ENCODE measurements around the gene PAPOLB. TPM values are rescaled to one million over a fixed set of nuclear protein-coding genes. Genes with fewer than 3 reads are reported as not detected.

Gene PAPOLB
- total RNA-seq, 1 experiment from 2014 or later, result 0.13 TPM

- Histone ChIP-seq H3K27me3 (ENCODE audit: insufficient read depth, low read length) (no peaks in the 10 kb centered on the region), H4K8ac (replicated peaks; ENCODE audit: insufficient read length, low read depth, low read length) (no peak overlapping the region), H3K4me2 (ENCODE audit: insufficient read depth, insufficient read length, low read length) (no peak overlapping the region), H2BK120ac (ENCODE audit: low read depth, low read length, poor library complexity, severe bottlenecking) (no peak overlapping the region), H3K18ac (ENCODE audit: insufficient read length, low read depth, low read length) (no peak overlapping the region), H3K9ac (ENCODE audit: extremely low read depth, insufficient read length, low read length) (no peak overlapping the region), H4K20me1 (ENCODE audit: control insufficient read depth, insufficient read depth, insufficient read length) (no peaks in the 10 kb centered on the region), H2BK15ac (ENCODE audit: low read depth, low read length) (no peak overlapping the region), H2AFZ (ENCODE audit: low read length) (no peak overlapping the region), H3K27ac (ENCODE audit: insufficient read length, low read depth, low read length) (no peak overlapping the region), H3K79me2 (ENCODE audit: insufficient read depth, low read length) (no peaks in the 10 kb centered on the region), H3K56ac (ENCODE audit: insufficient read length, low read depth, low read length) (no peak overlapping the region), H2BK12ac (ENCODE audit: insufficient read length, low read depth, low read length) (no peak overlapping the region), H2BK5ac (ENCODE audit: insufficient read length, low read length) (no peak overlapping the region), H3K4me1 (ENCODE audit: insufficient read depth, low read length) (no peaks in the 10 kb centered on the region), H3K23me2 (ENCODE audit: insufficient read length, low read depth, low read length, poor library complexity, severe bottlenecking) (no peaks in the 10 kb centered on the region), H2AK5ac (ENCODE audit: insufficient read length, low read length) (no peak overlapping the region), H4K91ac (ENCODE audit: insufficient read length, low read depth, low read length) (no peak overlapping the region), H4K5ac (ENCODE audit: insufficient read length, low read depth, low read length) (no peak overlapping the region), H2BK20ac (ENCODE audit: low read depth, low read length, poor library complexity, severe bottlenecking) (no peak overlapping the region), H3K79me1 (ENCODE audit: insufficient read depth, low read depth, low read length, poor library complexity, severe bottlenecking) (no peaks in the 10 kb centered on the region), H3K23ac (ENCODE audit: insufficient read length, low read depth, low read length) (no peak overlapping the region), H3K4ac (ENCODE audit: low read depth, low read length) (no peak overlapping the region), H3T11ph (ENCODE audit: low read length) (no peak overlapping the region), H3K14ac (ENCODE audit: insufficient read depth, low read length) (no peak overlapping the region), H3K9me3 (ENCODE audit: control insufficient read depth, low read depth, low read length) (no peaks in the 10 kb centered on the region)
- Mint-ChIP-seq H3K4me1 (no peaks in the 10 kb centered on the region), H3K27me3 (ENCODE audit: low read depth) (peaks cover 31% of the 10 kb centered on the region), H3K27ac (no peak overlapping the region), H3K9me3 (peaks cover 5 to 12% of the 10 kb centered on the region in 2 experiments; a peak in 4 of 5 replicates), H3K4me3 (no peak overlapping the region), H3K36me3 (ENCODE audit: insufficient read depth in 1 of 3, low read depth in 3 of 3) (no peaks in the 10 kb centered on the region; a peak in 1 of 7 replicates)
- TF ChIP-seq, protein P1, sequence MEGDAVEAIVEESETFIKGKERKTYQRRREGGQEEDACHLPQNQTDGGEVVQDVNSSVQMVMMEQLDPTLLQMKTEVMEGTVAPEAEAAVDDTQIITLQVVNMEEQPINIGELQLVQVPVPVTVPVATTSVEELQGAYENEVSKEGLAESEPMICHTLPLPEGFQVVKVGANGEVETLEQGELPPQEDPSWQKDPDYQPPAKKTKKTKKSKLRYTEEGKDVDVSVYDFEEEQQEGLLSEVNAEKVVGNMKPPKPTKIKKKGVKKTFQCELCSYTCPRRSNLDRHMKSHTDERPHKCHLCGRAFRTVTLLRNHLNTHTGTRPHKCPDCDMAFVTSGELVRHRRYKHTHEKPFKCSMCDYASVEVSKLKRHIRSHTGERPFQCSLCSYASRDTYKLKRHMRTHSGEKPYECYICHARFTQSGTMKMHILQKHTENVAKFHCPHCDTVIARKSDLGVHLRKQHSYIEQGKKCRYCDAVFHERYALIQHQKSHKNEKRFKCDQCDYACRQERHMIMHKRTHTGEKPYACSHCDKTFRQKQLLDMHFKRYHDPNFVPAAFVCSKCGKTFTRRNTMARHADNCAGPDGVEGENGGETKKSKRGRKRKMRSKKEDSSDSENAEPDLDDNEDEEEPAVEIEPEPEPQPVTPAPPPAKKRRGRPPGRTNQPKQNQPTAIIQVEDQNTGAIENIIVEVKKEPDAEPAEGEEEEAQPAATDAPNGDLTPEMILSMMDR (conservative IDR thresholded peaks at IDR 0.05), result no peak
- WGBS (ENCODE audit: extremely low coverage, insufficient read length, low lambda C conversion rate), result no CpG with 5 or more reads among the region's 1 CpG
- DNase-seq, result no peak
These were observed 43.3 kb upstream of the PAPOLB start for GRCh38 chr7:4905171-4905570.

All from H9 (cell line).